ENCODE results near the gene MFN1. TPM values are rescaled to one million over a fixed set of nuclear protein-coding genes. Genes with fewer than 3 reads are reported as not detected.

MFN1 gene
- total RNA-seq, 1 donor from 2014 or later, result 64.9 TPM

DNA sequence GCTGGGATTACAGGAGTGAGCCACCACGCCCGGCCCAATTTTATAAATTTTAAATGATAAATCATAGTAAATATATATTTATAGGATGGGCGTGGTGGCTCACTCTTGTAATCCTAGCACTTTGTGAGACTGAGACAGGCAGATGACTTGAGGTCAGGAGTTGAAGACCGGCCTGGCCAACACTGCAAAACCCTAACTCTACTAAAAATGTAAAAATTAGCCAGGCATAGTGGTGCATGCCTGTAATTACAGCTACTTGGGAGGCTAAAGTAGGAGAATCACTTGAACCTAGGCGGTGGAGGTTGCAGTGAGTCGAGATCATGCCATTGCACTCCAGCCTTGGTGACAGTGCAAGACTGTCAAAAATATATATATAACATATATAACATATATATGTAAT is 26.4 kb downstream of the MFN1 start:
- TF ChIP-seq, protein P1, sequence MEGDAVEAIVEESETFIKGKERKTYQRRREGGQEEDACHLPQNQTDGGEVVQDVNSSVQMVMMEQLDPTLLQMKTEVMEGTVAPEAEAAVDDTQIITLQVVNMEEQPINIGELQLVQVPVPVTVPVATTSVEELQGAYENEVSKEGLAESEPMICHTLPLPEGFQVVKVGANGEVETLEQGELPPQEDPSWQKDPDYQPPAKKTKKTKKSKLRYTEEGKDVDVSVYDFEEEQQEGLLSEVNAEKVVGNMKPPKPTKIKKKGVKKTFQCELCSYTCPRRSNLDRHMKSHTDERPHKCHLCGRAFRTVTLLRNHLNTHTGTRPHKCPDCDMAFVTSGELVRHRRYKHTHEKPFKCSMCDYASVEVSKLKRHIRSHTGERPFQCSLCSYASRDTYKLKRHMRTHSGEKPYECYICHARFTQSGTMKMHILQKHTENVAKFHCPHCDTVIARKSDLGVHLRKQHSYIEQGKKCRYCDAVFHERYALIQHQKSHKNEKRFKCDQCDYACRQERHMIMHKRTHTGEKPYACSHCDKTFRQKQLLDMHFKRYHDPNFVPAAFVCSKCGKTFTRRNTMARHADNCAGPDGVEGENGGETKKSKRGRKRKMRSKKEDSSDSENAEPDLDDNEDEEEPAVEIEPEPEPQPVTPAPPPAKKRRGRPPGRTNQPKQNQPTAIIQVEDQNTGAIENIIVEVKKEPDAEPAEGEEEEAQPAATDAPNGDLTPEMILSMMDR (IDR thresholded peaks at IDR 0.05), result no peak
- ChIA-PET POLR2A (no interaction called here), CTCF (no interaction called here)
- intact Hi-C loops (cut with micrococcal nuclease), result no loop called here
- H3K4me3 Mint-ChIP-seq, result no peak overlapping the region
- H3K4me1 Mint-ChIP-seq, result no peaks in the 10 kb centered on the region
- DNase-seq, result no peak
- H3K36me3 Mint-ChIP-seq (ENCODE audit: low read depth), result peaks cover 59% of the 10 kb centered on the region
- H3K27me3 Mint-ChIP-seq, result no peaks in the 10 kb centered on the region
- no peaks in the 10 kb centered on the region for H3K9me3 Mint-ChIP-seq
- no peak for ATAC-seq (ENCODE audit: low read depth)
- H3K27ac Mint-ChIP-seq, result no peak overlapping the region

DNA sequence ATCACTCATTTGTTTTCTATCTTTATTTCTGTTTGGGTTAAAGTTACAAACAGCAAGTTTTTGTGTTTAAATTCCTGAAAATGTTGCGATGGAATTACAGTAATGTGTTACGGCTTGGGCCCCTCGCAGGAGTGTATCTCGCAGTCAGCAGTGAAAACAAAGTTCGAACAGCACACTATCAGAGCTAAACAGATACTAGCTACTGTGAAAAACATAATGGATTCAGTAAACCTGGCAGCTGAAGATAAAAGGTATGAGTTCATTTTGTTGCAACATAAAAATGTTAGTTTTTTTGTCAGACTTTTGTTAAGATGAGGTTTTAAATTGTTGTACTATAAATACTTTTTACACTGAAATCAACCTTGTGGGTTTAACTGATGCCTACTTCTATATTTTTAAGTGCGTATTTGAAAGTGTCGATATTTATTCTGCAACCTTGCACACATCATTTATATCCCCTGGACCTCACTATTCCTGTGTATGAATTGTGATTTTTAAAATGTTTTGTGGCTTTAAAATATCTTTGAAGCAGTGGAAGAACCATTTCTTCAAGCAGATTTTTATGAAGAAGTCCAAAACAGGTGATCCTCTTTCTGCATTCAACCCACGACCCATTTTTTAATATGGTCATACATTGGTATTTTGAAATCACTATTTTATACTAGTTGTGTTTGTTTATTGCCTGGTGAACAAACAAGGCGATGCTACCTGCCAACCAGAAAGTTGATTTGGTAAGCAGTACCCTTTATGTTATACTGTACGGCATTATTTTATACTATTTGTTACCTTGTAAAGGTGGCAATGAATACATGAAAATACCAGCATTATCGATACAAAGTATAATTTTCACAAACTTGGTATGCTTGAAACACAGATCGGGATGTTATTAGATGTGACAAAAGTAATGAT is 27.8 kb downstream of the MFN1 start:
- Mint-ChIP-seq H3K36me3 (ENCODE audit: low read depth) (peaks cover 69% of the 10 kb centered on the region), H3K4me3 (no peak overlapping the region), H3K27me3 (no peaks in the 10 kb centered on the region), H3K9me3 (no peaks in the 10 kb centered on the region), H3K27ac (no peak overlapping the region), H3K4me1 (no peaks in the 10 kb centered on the region)
- TF ChIP-seq, protein P1 (IDR thresholded peaks at IDR 0.05), result no peak
- DNase-seq (no peak), ATAC-seq (ENCODE audit: low read depth) (no peak)
- ChIA-PET CTCF (no interaction called here), POLR2A (no interaction called here)
- intact Hi-C loops (cut with micrococcal nuclease), result no loop called here

DNA sequence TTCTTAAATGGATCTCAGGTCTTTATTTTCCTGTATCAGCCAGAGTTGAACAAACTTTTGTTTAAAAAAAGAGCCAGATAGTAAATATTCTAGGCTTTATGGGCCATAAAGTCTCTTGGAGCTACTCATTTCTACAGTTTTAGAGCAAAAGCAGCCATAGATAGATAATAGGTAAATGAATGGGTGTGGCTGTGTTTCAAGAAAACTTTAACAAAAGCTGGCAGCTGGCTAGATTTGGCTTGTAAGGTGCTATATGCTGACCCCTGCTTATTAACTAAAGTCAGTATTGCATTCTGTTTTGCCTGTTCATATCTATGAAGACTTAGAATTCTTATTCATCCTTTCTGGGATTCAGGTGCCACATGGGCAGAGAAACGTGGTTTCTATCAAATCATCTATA is 29.0 kb downstream of the MFN1 start:
- intact Hi-C loops (cut with micrococcal nuclease), result no loop called here
- Mint-ChIP-seq H3K36me3 (ENCODE audit: low read depth) (peaks cover 66% of the 10 kb centered on the region), H3K27ac (no peak overlapping the region), H3K4me1 (no peaks in the 10 kb centered on the region), H3K9me3 (no peaks in the 10 kb centered on the region), H3K27me3 (no peaks in the 10 kb centered on the region), H3K4me3 (no peak overlapping the region)
- ChIA-PET POLR2A (no interaction called here), CTCF (no interaction called here)
- no peak for DNase-seq
- ATAC-seq (ENCODE audit: low read depth), result no peak
- TF ChIP-seq, protein P1 (IDR thresholded peaks at IDR 0.05), result no peak

DNA sequence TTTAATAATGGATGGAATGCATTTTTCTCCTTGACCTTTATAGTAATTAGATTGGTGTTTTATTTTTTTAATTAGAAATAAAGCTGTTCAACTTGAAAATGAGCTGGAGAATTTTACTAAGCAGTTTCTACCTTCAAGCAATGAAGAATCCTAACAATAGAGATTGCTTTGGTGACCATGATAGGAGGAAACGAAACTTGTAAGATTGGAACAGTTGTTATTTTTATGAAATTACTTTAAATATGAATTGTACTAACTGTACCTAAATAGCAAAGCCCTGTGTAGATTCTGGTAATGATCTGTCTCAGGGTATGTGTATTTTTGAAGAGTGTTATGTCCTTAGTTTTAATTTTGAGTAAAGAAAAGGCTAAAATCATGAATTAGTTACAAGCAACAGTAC is 44.4 kb downstream of the MFN1 start:
- CTCF ChIA-PET, result no interaction called here
- ATAC-seq (ENCODE audit: low read depth), result no peak

DNA sequence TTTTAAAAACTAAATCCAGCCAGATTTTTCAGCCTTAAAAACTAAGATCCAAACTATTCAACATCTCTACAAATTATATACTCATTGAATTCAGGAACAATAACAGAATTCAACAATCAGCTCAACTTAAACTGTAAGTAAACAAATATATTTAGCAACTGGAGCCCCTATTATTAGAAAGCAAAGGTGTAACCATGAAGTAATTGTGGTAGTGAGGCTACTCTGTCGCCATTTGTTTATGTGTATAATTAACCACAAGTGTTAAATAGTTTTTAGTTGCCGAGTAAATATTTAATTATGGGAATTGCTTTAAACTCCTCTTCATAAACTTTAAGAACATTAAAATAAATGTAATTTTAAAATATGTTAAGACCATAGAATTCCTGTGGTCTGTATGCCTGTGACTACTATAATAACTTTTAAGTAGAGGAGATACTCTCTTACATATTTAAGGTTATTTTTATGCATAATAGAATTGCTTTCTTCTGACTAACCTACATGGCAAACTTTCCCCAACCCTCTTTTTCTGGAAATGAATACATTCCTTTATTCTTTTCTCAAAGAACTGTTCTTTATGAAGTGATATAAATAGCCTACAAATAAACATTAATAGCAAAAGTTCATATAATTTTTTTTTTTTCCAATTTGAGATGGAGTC is 51.2 kb downstream of the MFN1 start:
- intact Hi-C loops (cut with micrococcal nuclease), result no loop called here
- no peaks in the 10 kb centered on the region for H3K27me3 Mint-ChIP-seq
- H3K27ac Mint-ChIP-seq, result no peak overlapping the region
- DNase-seq, result no peak
- no peak overlapping the region for H3K4me3 Mint-ChIP-seq
- H3K4me1 Mint-ChIP-seq, result no peaks in the 10 kb centered on the region
- H3K9me3 Mint-ChIP-seq, result no peaks in the 10 kb centered on the region
- H3K36me3 Mint-ChIP-seq (ENCODE audit: low read depth), result peaks cover 60% of the 10 kb centered on the region
- ChIA-PET POLR2A (interaction anchor here (0.7 kb wide), 1 partner anchor 31 kb away, joined by 3 read pairs; no protein-coding TSS in a partner anchor), CTCF (no interaction called here)
- TF ChIP-seq, protein P1 (IDR thresholded peaks at IDR 0.05), result no peak
- ATAC-seq (ENCODE audit: low read depth), result no peak

More for the DNA sequence above, 44.4 kb downstream of the MFN1 start:
- H3K4me1 Mint-ChIP-seq, result peaks cover 11% of the 10 kb centered on the region
- H3K27me3 Mint-ChIP-seq, result no peaks in the 10 kb centered on the region
- no peak overlapping the region for H3K4me3 Mint-ChIP-seq
- no peaks in the 10 kb centered on the region for H3K9me3 Mint-ChIP-seq
- intact Hi-C loops (cut with micrococcal nuclease), result no loop called here
- POLR2A ChIA-PET, result no interaction called here
- TF ChIP-seq, protein P1 (IDR thresholded peaks at IDR 0.05), result no peak
- no peak overlapping the region for H3K27ac Mint-ChIP-seq
- DNase-seq, result no peak
- peaks cover 61% of the 10 kb centered on the region for H3K36me3 Mint-ChIP-seq (ENCODE audit: low read depth)
